Myocyte (in vitro differentiated cells): ENCODE results near the gene AMH. TPM values are rescaled to one million over a fixed set of nuclear protein-coding genes. Genes with fewer than 3 reads are reported as not detected.
"Not testable (repeated sequence)": the region's sequence is repeated elsewhere in the genome, so short reads cannot be mapped to it uniquely, and the experiment has no call there.

Experiments
- DNase-seq: peaks from one replicate; pipeline ENCODE4 v3.0.0-alpha.2; 2012; ENCODE audit warnings: low read depth
- total RNA-seq: library from RNA; depleted of rRNA; stranded (reverse); fragments of >200 nt; gene quantifications from 2 replicates; pipeline ENCODE4 v1.2.3, GENCODE V29; 2014

AMH gene
- total RNA-seq, 1 donor from 2014 or later, result 5.1 TPM

GRCh38 chr19:2269244-2270156 is 20.4 kb downstream of the AMH start:
- peak; percentile 96 for DNase-seq

- no peak for DNase-seq
Observed at GRCh38 chr19:2270157-2270422, 21.0 kb downstream of the AMH start.

GRCh38 chr19:2270423-2271233 is 21.5 kb downstream of the AMH start:
- peak; percentile 74 for DNase-seq

- peak; percentile 81 for DNase-seq
Observed at GRCh38 chr19:2271234-2272103, 22.3 kb downstream of the AMH start.

- peak; percentile 75 for DNase-seq
Observed at GRCh38 chr19:2273356-2274184, 24.4 kb downstream of the AMH start.

GRCh38 chr19:2274185-2274711 is 25.1 kb downstream of the AMH start:
- DNase-seq, result no peak

- DNase-seq, result peak; percentile 78
Observed at GRCh38 chr19:2274931-2275535, 25.9 kb downstream of the AMH start.

GRCh38 chr19:2275588-2276428 is 26.7 kb downstream of the AMH start:
- no peak for DNase-seq

- DNase-seq, result no peak
Observed at GRCh38 chr19:2276429-2276986, 27.4 kb downstream of the AMH start.

GRCh38 chr19:2277138-2277537 is 28.0 kb downstream of the AMH start:
- DNase-seq, result no peak

- DNase-seq, result no peak
Observed at GRCh38 chr19:2278459-2279158, 29.5 kb downstream of the AMH start.

- no peak for DNase-seq
Observed at GRCh38 chr19:2280633-2281264, 31.6 kb downstream of the AMH start.

- DNase-seq, result not testable (repeated sequence)
Observed at GRCh38 chr19:2281265-2282061, 32.3 kb downstream of the AMH start.

- peak; percentile 50 for DNase-seq
Observed at GRCh38 chr19:2282062-2282861, 33.1 kb downstream of the AMH start, which contains the start of gene PEAK3. PEAK3 (minus strand) TSS chr19:2282175; CDS start chr19:2280931, 1,244 bp downstream.

GRCh38 chr19:2282862-2283237 is 33.7 kb downstream of the AMH start:
- DNase-seq, result no peak
